H1 (cell line): Measurements from ENCODE around the gene FBP1. TPM values are rescaled to one million over a fixed set of nuclear protein-coding genes. Genes with fewer than 3 reads are reported as not detected.
A peak's percentile ranks its signal among the peaks of the same experiment; 100 is the strongest.

Experiments
- BRCA1 ChIP-seq: IDR thresholded peaks from 2 replicates; pipeline ENCODE4 v1.6.1; 2012; ENCODE audit warnings: low read depth, low read length, improper control_type of control experiment
- SIX5 ChIP-seq: IDR thresholded peaks from 2 replicates; pipeline ENCODE4 v1.6.1; 2011; ENCODE audit warnings: mild to moderate bottlenecking, low read depth, low read length
- polyA plus RNA-seq, 7 experiments: library from polyadenylated mRNA; depleted of rRNA in 3 of 7; stranded (reverse) in 5 of 7; unstranded in 2 of 7; fragments of >200 nt in 5 of 7; fragments of 200-250 nt in 2 of 7; gene quantifications; 1 replicate in 5 of 7; 2 replicates in 1 of 7; 4 replicates in 1 of 7; pipeline versions ENCODE4 v1.2.1 to v1.2.3, GENCODE V29; 2011 to 2013; ENCODE audit warnings: missing spikeins in 2 of 7, mixed read lengths in 2 of 7
- total RNA-seq: library from RNA; stranded (reverse); fragmentation: NEBNext Ultra II Directional; extraction: Animal tissue kit (Norgen Biotek cat#: 25700); gene quantifications from 2 replicates; pipeline ENCODE4 v1.2.1, GENCODE V29; 2021
- TF ChIP-seq, protein P1 (sequence below): IDR thresholded peaks from 2 replicates; pipeline ENCODE4 v1.6.1; 2011; ENCODE audit warnings: low read depth, mild to moderate bottlenecking, low read length; ENCODE audit not compliant: insufficient read depth
- TF ChIP-seq, protein P2 (sequence below): IDR thresholded peaks from 2 replicates; pipeline ENCODE4 v1.6.1; 2012; ENCODE audit warnings: inconsistent platforms

Gene FBP1
- total and polyA plus RNA-seq, 2 of the 8 experiments (the other 6 are each of a cell fraction or from before 2014, with no cell fraction given), result 1.0 to 4.1 TPM

DNA sequence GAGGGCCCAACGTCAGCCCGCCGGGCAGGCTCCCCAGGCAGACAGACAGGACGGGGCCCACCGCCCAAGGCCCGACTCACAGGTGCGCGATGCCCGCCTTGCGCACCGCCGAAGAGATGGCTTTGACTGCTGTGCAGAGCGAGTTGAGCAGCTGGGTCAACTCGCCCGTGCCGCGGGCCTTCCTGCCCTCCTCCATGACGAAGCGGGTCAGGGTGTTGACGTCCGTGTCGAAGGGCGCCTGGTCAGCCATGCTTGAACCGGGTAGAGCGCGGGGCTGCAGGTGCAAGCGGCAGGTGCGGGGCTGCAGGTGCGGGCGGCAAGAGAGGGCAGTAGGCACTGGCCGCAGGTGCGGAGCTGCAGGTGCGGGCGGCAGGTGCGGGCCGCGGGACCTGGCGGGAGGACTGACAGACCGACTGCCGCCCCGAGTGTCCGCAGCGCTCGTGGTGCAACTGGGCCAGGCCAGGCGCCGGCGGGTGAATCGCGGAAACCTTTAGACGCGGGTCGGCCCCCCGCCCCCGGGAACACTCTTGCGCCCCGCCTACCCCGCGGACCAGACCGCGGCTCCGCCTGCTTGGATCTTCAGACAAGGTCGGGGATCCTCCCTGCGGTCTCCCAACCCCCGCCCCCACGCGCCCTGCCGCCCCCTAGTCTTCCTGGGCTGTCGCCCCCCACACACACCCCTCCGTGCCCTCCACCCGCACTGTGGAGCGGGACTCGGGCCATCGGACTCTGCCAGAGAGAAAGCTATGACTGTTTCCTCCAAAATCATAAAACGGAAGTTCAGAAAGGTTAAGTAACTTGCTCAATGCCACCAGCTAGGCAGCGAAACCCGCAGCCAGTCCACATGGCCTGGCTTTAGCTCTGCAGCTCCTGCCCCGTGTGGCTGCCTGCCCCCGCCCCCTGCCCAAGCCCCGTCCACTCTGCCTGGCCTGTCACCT is at the start of gene FBP1 (continued):
- no peak for TF ChIP-seq SIX5
- no peak for TF ChIP-seq BRCA1
- TF ChIP-seq, protein P1, sequence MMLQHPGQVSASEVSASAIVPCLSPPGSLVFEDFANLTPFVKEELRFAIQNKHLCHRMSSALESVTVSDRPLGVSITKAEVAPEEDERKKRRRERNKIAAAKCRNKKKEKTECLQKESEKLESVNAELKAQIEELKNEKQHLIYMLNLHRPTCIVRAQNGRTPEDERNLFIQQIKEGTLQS, result no peak
- TF ChIP-seq, protein P2, sequence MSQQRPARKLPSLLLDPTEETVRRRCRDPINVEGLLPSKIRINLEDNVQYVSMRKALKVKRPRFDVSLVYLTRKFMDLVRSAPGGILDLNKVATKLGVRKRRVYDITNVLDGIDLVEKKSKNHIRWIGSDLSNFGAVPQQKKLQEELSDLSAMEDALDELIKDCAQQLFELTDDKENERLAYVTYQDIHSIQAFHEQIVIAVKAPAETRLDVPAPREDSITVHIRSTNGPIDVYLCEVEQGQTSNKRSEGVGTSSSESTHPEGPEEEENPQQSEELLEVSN, result peak; percentile 60
